Measurements from ENCODE around the gene SLC6A8. TPM values are rescaled to one million over a fixed set of nuclear protein-coding genes. Genes with fewer than 3 reads are reported as not detected.
A peak's percentile ranks its signal among the peaks of the same experiment; 100 is the strongest.
"Not testable (repeated sequence)": the region's sequence is repeated elsewhere in the genome, so short reads cannot be mapped to it uniquely, and the experiment has no call there.

SLC6A8 gene
- total and polyA plus RNA-seq, 9 donors: 6.3 to 23.5 (median 11.4) TPM

GRCh38 chrX:153701706-153702105 is 14.0 kb downstream of the SLC6A8 start:
- Histone ChIP-seq H3K4me1 (ENCODE audit: insufficient read depth) (no peaks in the 10 kb centered on the region), H3K9me3 (no peaks in the 10 kb centered on the region), H3K4me3 (no peak overlapping the region), H3K36me3 (no peaks in the 10 kb centered on the region), H3K27me3 (no peaks in the 10 kb centered on the region), H3K27ac (no peak overlapping the region)
- intact Hi-C loops (cut with DNase I): no loop called here
- TF ChIP-seq EP300 (IDR thresholded peaks at IDR 0.05): no peak
- no peak for TF ChIP-seq CTCF (IDR thresholded peaks at IDR 0.05)
- no peak for TF ChIP-seq POLR2A (IDR thresholded peaks at IDR 0.05)
- WGBS, 3 donors: 88 to 92% (median 88%) methylated on average over 12 of the region's 12 CpGs
- no peak for DNase-seq

DNA sequence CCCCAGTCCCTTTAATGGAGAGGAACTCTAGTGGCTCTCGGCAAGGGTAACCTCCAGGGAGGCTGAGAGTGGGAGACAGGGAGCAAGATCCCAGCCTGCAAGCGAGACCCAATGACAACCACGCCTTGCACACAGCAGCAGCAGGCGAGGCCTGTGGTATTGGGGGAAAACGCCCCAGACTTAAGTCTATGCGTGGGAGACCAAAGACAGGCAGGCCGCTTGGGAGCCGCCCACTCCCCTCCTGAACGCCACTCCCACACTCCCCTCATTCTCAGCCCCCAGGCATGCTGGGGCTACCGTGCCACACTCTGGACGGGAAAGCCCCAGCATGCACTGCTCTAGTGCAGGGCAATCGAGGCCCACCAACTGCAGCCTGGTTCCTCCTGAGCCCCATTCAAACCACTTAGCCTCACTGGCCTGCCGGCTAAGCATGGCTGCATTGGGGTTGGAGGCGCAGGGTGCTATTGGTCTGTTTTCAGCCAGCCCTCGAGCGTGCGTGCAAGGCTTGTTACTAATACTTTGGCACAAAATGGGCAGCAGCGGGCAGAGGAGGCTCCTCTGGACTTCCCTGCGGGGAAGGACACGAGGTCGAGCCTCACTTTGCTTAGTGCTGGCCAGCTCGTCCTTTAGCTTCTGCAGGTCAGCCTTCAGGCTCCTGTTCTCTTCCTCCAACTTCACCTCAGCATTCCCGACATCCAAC is 14.8 kb downstream of the SLC6A8 start:
- 69 to 72% (median 69%) methylated on average over 23 of the region's 23 CpGs for WGBS, 3 donors
- H3K4me1 ChIP-seq (ENCODE audit: insufficient read depth): no peaks in the 10 kb centered on the region
- TF ChIP-seq CTCF (IDR thresholded peaks at IDR 0.05): no peak
- DNase-seq: no peak
- no peaks in the 10 kb centered on the region for H3K36me3 ChIP-seq
- no peak overlapping the region for H3K4me3 ChIP-seq
- intact Hi-C loops (cut with DNase I): no loop called here
- no peaks in the 10 kb centered on the region for H3K27me3 ChIP-seq
- H3K27ac ChIP-seq: no peak overlapping the region
- H3K9me3 ChIP-seq: no peaks in the 10 kb centered on the region

- Histone ChIP-seq H3K9me3 (no peaks in the 10 kb centered on the region), H3K4me1 (ENCODE audit: insufficient read depth) (no peaks in the 10 kb centered on the region), H3K27me3 (no peaks in the 10 kb centered on the region), H3K27ac (no peak overlapping the region), H3K36me3 (no peaks in the 10 kb centered on the region), H3K4me3 (no peak overlapping the region)
- WGBS, 3 donors: 50 to 65% (median 56%) methylated on average over 15 to 16 of the region's 16 CpGs
- TF ChIP-seq EP300 (IDR thresholded peaks at IDR 0.05): no peak
- no peak for TF ChIP-seq CTCF (IDR thresholded peaks at IDR 0.05)
- TF ChIP-seq POLR2A (IDR thresholded peaks at IDR 0.05): no peak
- intact Hi-C loops (cut with DNase I): no loop called here
- DNase-seq: peak; percentile 55 to 76 (median 68)
These were observed 15.3 kb downstream of the SLC6A8 start for GRCh38 chrX:153703036-153703370.

DNA sequence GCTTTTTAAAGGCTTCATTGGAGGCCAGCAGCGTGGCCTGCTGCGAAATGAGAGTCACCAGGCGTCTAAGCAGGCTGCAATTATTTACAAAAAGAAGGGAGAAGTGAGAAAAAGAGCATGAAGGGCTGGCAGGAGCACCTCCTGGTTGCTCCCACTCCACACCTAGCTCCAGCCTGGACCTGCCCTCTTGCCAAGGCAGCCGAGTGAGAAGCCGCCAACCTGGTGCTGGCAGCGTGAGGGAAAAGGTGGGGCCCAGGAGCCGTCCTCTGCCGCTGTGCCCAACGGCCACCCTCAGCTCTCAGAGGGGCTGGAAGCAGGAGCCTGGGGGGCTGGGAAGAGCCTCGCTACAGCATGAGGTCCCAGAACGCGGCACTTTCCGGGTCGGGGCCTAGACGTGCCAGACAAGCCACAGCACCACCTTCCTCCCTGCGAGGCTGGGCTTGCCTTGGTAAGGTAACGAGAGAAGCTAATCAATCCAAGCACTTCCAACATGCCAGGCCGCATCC is 16.3 kb downstream of the SLC6A8 start:
- Histone ChIP-seq H3K27ac (no peak overlapping the region), H3K9me3 (no peaks in the 10 kb centered on the region)

DNA sequence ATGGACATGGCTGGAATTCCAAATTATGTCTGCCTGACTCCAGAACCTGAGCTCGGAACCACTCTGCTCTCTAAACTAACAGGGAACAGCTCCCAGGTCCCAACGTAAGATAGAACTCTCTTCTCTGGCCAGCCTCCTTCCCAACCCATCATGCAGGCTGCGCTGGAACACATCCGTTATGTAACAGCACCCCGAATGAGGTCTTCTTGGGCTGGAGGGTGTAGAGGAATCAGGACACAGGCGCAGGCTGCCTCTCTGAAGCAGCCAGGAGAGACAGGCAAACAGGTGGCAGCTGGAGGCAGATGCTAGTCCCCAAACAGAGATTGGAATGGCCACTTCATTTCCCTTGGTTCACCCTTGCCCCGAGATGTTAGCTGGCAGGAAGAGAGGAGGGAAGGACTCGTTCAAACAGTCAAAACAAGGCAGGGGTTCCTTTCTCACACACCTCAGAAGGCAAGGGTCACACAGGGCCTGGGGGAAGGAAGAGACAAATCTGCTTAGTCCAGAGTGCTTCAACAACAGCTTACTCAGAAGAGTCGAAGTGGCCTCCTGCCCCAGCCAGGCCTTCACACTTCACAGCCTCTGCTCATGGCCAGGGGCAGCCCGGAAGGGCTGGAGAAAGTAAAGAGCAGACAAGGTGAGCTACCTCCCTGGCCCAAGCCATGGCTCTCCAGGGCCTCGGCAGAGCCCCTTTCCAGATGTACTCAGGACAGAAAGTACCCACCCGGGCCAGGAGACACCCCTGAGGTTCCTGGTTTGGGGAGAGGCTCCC is 17.1 kb downstream of the SLC6A8 start:
- H3K9me3 ChIP-seq; intact Hi-C loops (cut with DNase I); H3K27ac ChIP-seq; H3K27me3 ChIP-seq; H3K36me3 ChIP-seq; H3K4me3 ChIP-seq; DNase-seq; H3K4me1 ChIP-seq (ENCODE audit: insufficient read depth): not testable (repeated sequence)
- WGBS, 3 donors: 72 to 78% (median 77%) methylated on average over 10 to 12 of the region's 12 CpGs

More for the DNA sequence above, 16.3 kb downstream of the SLC6A8 start:
- TF ChIP-seq POLR2A (IDR thresholded peaks at IDR 0.05) (no peak), EP300 (IDR thresholded peaks at IDR 0.05) (no peak), CTCF (IDR thresholded peaks at IDR 0.05) (no peak)
- Histone ChIP-seq H3K27me3 (no peaks in the 10 kb centered on the region), H3K4me1 (ENCODE audit: insufficient read depth) (no peaks in the 10 kb centered on the region), H3K4me3 (no peak overlapping the region), H3K36me3 (no peaks in the 10 kb centered on the region)
- intact Hi-C loops (cut with DNase I): no loop called here
- 84 to 90% (median 87%) methylated on average over 18 of the region's 18 CpGs for WGBS, 3 donors
- peak in 1 of 5 donors; percentile 33 for DNase-seq

DNA sequence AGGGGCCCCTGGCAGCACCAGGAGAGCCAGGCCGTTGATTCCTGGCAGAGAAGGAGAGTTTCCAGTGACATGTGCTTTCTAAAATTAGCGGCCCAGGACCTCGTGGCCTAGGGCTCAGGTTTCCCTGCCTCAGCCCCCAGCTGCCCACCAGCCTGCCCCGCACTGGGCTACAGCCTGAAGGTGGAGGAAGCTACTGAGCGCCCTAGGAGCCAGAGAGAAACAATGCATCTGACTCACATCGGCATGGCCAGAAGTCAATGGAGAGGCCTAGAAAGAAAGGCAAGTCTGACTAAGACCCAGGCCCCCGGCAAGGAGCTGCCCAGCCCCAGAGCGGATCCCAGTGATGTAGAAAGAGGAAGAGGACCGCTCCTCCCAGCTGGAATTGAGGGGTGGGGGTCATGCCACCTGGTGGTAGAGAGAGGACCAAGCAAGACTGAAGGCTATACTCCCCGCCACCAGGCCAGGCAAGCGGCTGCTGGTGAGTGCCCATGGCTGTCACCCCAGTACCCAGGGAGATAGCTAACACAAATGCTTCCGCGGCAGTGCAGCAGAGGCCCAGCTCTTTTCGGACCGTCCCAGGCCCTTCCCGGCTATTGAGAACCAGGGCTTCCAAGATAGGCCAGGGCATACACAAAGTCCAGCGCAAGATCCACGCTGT is 17.8 kb downstream of the SLC6A8 start:
- H3K4me1 ChIP-seq (ENCODE audit: insufficient read depth); intact Hi-C loops (cut with DNase I); H3K4me3 ChIP-seq; H3K9me3 ChIP-seq; H3K27ac ChIP-seq; H3K27me3 ChIP-seq; H3K36me3 ChIP-seq; DNase-seq: not testable (repeated sequence)
- WGBS, 3 donors: 78 to 88% (median 83%) methylated on average over 18 of the region's 18 CpGs
